ENCODE data around the gene TLR5. TPM values are rescaled to one million over a fixed set of nuclear protein-coding genes. Genes with fewer than 3 reads are reported as not detected.

The TLR5 gene
- polyA plus RNA-seq, 3 donors = 4.9 to 6.0 (median 5.1) TPM

GRCh38 chr1:223081181-223081994, 61.7 kb downstream of the TLR5 start:
- peak; percentile 57 to 84 (median 76) for DNase-seq (ENCODE audit: extremely low read depth in 1 of 11, low read depth in 9 of 11, low spot score in 4 of 11)

GRCh38 chr1:223079498-223079897, 63.5 kb downstream of the TLR5 start:
- no peak for DNase-seq (ENCODE audit: extremely low read depth in 1 of 11, low read depth in 9 of 11, low spot score in 4 of 11)

GRCh38 chr1:223077247-223077833, 65.7 kb downstream of the TLR5 start:
- peak in 2 of 11 donors; percentile 14 to 15 for DNase-seq (ENCODE audit: extremely low read depth in 1 of 11, low read depth in 9 of 11, low spot score in 4 of 11)

GRCh38 chr1:223076362-223076761, 66.7 kb downstream of the TLR5 start:
- no peak for DNase-seq (ENCODE audit: extremely low read depth in 1 of 11, low read depth in 9 of 11, low spot score in 4 of 11)

GRCh38 chr1:223075834-223076233, 67.2 kb downstream of the TLR5 start:
- no peak for DNase-seq (ENCODE audit: extremely low read depth in 1 of 11, low read depth in 9 of 11, low spot score in 4 of 11)

- no peak for DNase-seq (ENCODE audit: extremely low read depth in 1 of 11, low read depth in 9 of 11, low spot score in 4 of 11)
These were observed 68.4 kb downstream of the TLR5 start for GRCh38 chr1:223074445-223075300.

GRCh38 chr1:223068900-223069665, 74.0 kb downstream of the TLR5 start:
- no peak for DNase-seq (ENCODE audit: extremely low read depth in 1 of 11, low read depth in 9 of 11, low spot score in 4 of 11)

- DNase-seq (ENCODE audit: extremely low read depth in 1 of 11, low read depth in 9 of 11, low spot score in 4 of 11) = no peak
These were observed 75.1 kb downstream of the TLR5 start for GRCh38 chr1:223067914-223068313.

GRCh38 chr1:223066415-223066814, 76.6 kb downstream of the TLR5 start:
- DNase-seq (ENCODE audit: extremely low read depth in 1 of 11, low read depth in 9 of 11, low spot score in 4 of 11) = no peak

- DNase-seq (ENCODE audit: extremely low read depth in 1 of 11, low read depth in 9 of 11, low spot score in 4 of 11) = no peak
These were observed 80.9 kb downstream of the TLR5 start for GRCh38 chr1:223062177-223062576.

GRCh38 chr1:223059526-223059925, 83.5 kb downstream of the TLR5 start:
- DNase-seq (ENCODE audit: extremely low read depth in 1 of 11, low read depth in 9 of 11, low spot score in 4 of 11) = no peak

Other genes starting within 250 kb of the TLR5 start
- 10 to 100 TPM; 14.5 to 20.2 (median 16.2) TPM for gene SUSD4, start 220.9 kb upstream of the TLR5 start, polyA plus RNA-seq (ENCODE audit: insufficient read length in 3 of 3)